SK-N-SH (cell line): Measurements from ENCODE around the gene CHD9. TPM values are rescaled to one million over a fixed set of nuclear protein-coding genes. Genes with fewer than 3 reads are reported as not detected.

ENCODE experiments used
- CTCF ChIA-PET: fragments of 300-600, 350-600 bp; formaldehyde crosslinking; extraction: SDS; loops from one replicate; lab custom pipeline; 2021; lab: Yijun Ruan, JAX
- POLR2A ChIA-PET: fragments of 350-600 bp; sonication (Branson Sonifier 250); formaldehyde crosslinking; extraction: SDS; loops from one replicate; lab custom pipeline; 2020; ENCODE audit warnings: antibody characterized with exemption, inconsistent platforms; lab: Yijun Ruan, JAX
- DNase-seq: peaks from one replicate; pipeline ENCODE4 v3.0.0; 2012
- H2AFZ ChIP-seq: fragments of 200-600 bp; sonication (generic); 2 replicates; pipeline ENCODE4 v1.8.1; 2016; ENCODE audit warnings: antibody characterized with exemption, mild to moderate bottlenecking, low read depth
- H3F3A ChIP-seq: fragments of 200-600 bp; sonication (generic); replicated peaks from 2 replicates; pipeline ENCODE3; 2016; ENCODE audit warnings: antibody characterized with exemption, mild to moderate bottlenecking; ENCODE audit not compliant: insufficient read depth
- H3K27ac ChIP-seq, 2 experiments: fragments of 200-500 bp in 1 of 2; fragments of 200-600 bp in 1 of 2; sonication (Bioruptor generic) in 1 of 2; sonication (generic), shearing (Covaris generic) in 1 of 2; 2 replicates each; pipeline versions ENCODE4 v1.5.1 to v1.6.1; 2014 to 2016; ENCODE audit warnings: low read depth in 2 of 2, inconsistent platforms in 1 of 2, low read length in 1 of 2, mild to moderate bottlenecking in 1 of 2, mixed read lengths in 1 of 2
- H3K27me3 ChIP-seq: fragments of 200-600 bp; sonication (generic), shearing (Covaris generic); 2 replicates; pipeline ENCODE4 v1.6.1; 2016; ENCODE audit warnings: mixed run types; ENCODE audit not compliant: insufficient read depth
- H3K36me3 ChIP-seq, 2 experiments: fragments of 200-500 bp in 1 of 2; fragments of 200-600 bp in 1 of 2; sonication (Bioruptor generic) in 1 of 2; sonication (generic) in 1 of 2; replicated peaks in 1 of 2; 2 replicates each; pipeline versions ENCODE3 to v1.5.1; 2014 to 2016; ENCODE audit warnings: low read length in 1 of 2, mild to moderate bottlenecking in 1 of 2; ENCODE audit not compliant: insufficient read depth in 2 of 2, control insufficient read depth in 1 of 2
- H3K4me1 ChIP-seq, 2 experiments: fragments of 200-500 bp in 1 of 2; fragments of 200-600 bp in 1 of 2; sonication (Bioruptor generic) in 1 of 2; sonication (generic), shearing (Covaris generic) in 1 of 2; 2 replicates each; pipeline versions ENCODE4 v1.5.1 to v1.6.1; 2014 to 2016; ENCODE audit warnings: low read depth in 1 of 2, low read length in 1 of 2, mixed run types in 1 of 2; ENCODE audit not compliant: insufficient read depth in 2 of 2, control insufficient read depth in 1 of 2
- H3K4me2 ChIP-seq: fragments of 200-600 bp; sonication (generic), shearing (Covaris generic); 2 replicates; pipeline ENCODE4 v1.6.1; 2017; ENCODE audit warnings: mixed run types
- H3K4me3 ChIP-seq, 2 experiments: fragments of 200-500 bp in 1 of 2; fragments of 200-600 bp in 1 of 2; sonication (Bioruptor generic) in 1 of 2; sonication (generic), shearing (Covaris generic) in 1 of 2; 2 replicates each; pipeline versions ENCODE4 v1.5.1 to v1.8.1; 2014 to 2016; ENCODE audit warnings: low read depth in 2 of 2, inconsistent platforms in 1 of 2, low read length in 1 of 2, mild to moderate bottlenecking in 1 of 2, mixed read lengths in 1 of 2, moderate library complexity in 1 of 2
- H3K79me2 ChIP-seq: fragments of 200-600 bp; sonication (generic); 2 replicates; pipeline ENCODE4 v1.8.1; 2017; ENCODE audit warnings: mild to moderate bottlenecking; ENCODE audit not compliant: insufficient read depth
- H3K9ac ChIP-seq: fragments of 200-600 bp; sonication (generic); 2 replicates; pipeline ENCODE4 v1.6.1; 2017; ENCODE audit warnings: mixed run types
- H3K9me2 ChIP-seq: fragments of 200-600 bp; sonication (generic); 2 replicates; pipeline ENCODE4 v1.6.1; 2017; ENCODE audit warnings: mixed run types
- H3K9me3 ChIP-seq: fragments of 200-600 bp; sonication (generic); 2 replicates; pipeline ENCODE4 v1.6.1; 2017; ENCODE audit warnings: mixed run types, mild to moderate bottlenecking, moderate library complexity
- H4K20me1 ChIP-seq: fragments of 200-600 bp; sonication (generic); 2 replicates; pipeline ENCODE4 v1.6.1; 2017; ENCODE audit warnings: mild to moderate bottlenecking, mixed run types; ENCODE audit not compliant: insufficient read depth
- CHD2 ChIP-seq: fragments of 150-350 bp; IDR thresholded peaks from 2 replicates; pipeline ENCODE4 v1.6.1; 2018; ENCODE audit warnings: low read length; ENCODE audit not compliant: partially characterized antibody
- FOXJ3 ChIP-seq: sonication (generic); formaldehyde crosslinking; IDR thresholded peaks from 2 replicates; pipeline ENCODE4 v1.5.1; 2020; ENCODE audit warnings: mild to moderate bottlenecking, missing genetic modification reagents
- PBX3 ChIP-seq: IDR thresholded peaks from 2 replicates; pipeline ENCODE4; 2012
- POLR2AphosphoS5 ChIP-seq: IDR thresholded peaks from 2 replicates; pipeline ENCODE4 v1.6.1; 2012; ENCODE audit warnings: low read depth, low read length
- RAD21 ChIP-seq: IDR thresholded peaks from 2 replicates; pipeline ENCODE4 v1.6.1; 2012; ENCODE audit warnings: mild to moderate bottlenecking, low read length
- RXRA ChIP-seq: IDR thresholded peaks from 2 replicates; pipeline ENCODE4 v1.4.0; 2012; ENCODE audit warnings: low read depth, mild to moderate bottlenecking, borderline replicate concordance
- SMC3 ChIP-seq: IDR thresholded peaks from 2 replicates; pipeline ENCODE4 v1.6.1; 2012; ENCODE audit warnings: low read depth, low read length, improper control_type of control experiment
- TAF1 ChIP-seq: IDR thresholded peaks from 2 replicates; pipeline ENCODE4 v1.6.1; 2012; ENCODE audit warnings: low read depth, mild to moderate bottlenecking, low read length, moderate library complexity, borderline replicate concordance
- TCF12 ChIP-seq: IDR thresholded peaks from 2 replicates; pipeline ENCODE4 v1.4.0; 2012
- WGBS: methylation state at CpG from one replicate; pipeline ENCODE4 v1.1.6; 2017; ENCODE audit warnings: low lambda C conversion rate; 5-methylcytosine and 5-hydroxymethylcytosine counted together
- polyA plus RNA-seq, 3 experiments: library from polyadenylated mRNA; depleted of rRNA; stranded (reverse); fragments of >200 nt; gene quantifications; 2 replicates each; pipeline ENCODE4 v1.2.3, GENCODE V29; 2012
- TF ChIP-seq, protein P1 (sequence below): IDR thresholded peaks from 2 replicates; pipeline ENCODE4 v1.6.1; 2012; ENCODE audit warnings: mild to moderate bottlenecking, low read depth, low read length, moderate library complexity

The CHD9 gene
- polyA plus RNA-seq, 1 of the 3 experiments (the other 2 are of a cell fraction): 6.2 TPM

GRCh38 chr16:53055541-53056391 is 975 bp downstream of the CHD9 start:
- WGBS: 50% methylated on average over 10 of the region's 10 CpGs
- Histone ChIP-seq H3K36me3 (no peaks in the 10 kb centered on the region), H3K27me3 (no peaks in the 10 kb centered on the region), H3K9me3 (no peaks in the 10 kb centered on the region), H4K20me1 (no peaks in the 10 kb centered on the region), H3K4me2 (peak overlapping the region; percentile 95), H3F3A (peaks cover 16% of the 10 kb centered on the region), H3K79me2 (peaks cover 72% of the 10 kb centered on the region), H3K27ac (peak overlapping the region; percentile 88 to 91), H3K4me1 (peaks cover 12 to 14% of the 10 kb centered on the region in 2 experiments; a peak in 2 of 4 replicates), H3K9ac (peak overlapping the region; percentile 76), H3K9me2 (no peaks in the 10 kb centered on the region), H2AFZ (peak overlapping the region; percentile 91; the same call in 1 of the 2 replicates), H3K4me3 (peak overlapping the region; percentile 57 to 95)
- DNase-seq: peak; percentile 43
- ChIA-PET CTCF (interaction anchor here (0.6 to 5.2 kb wide), 42 partner anchors 9 to 987 kb away, joined by 3 to 50 read pairs (median 8); no protein-coding TSS in a partner anchor), POLR2A (interaction anchor here (1.0 to 2.3 kb wide), 7 partner anchors 16 to 153 kb away, joined by 4 to 18 read pairs (median 6); no protein-coding TSS in a partner anchor)
- TF ChIP-seq TCF12: peak; percentile 34; the same call in 1 of the 2 replicates
- TF ChIP-seq PBX3: peak; percentile 6; the same call in 1 of the 2 replicates
- no peak for TF ChIP-seq RAD21
- 0 out of 2 replicates have a peak, but pooled peaks have one; percentile 17 for TF ChIP-seq SMC3
- no peak for TF ChIP-seq FOXJ3 (CRISPR knock-in tag)
- peak; percentile 52 for TF ChIP-seq TAF1
- TF ChIP-seq POLR2AphosphoS5: 0 out of 2 replicates have a peak, but pooled peaks have one; percentile 8
- TF ChIP-seq, protein P1, sequence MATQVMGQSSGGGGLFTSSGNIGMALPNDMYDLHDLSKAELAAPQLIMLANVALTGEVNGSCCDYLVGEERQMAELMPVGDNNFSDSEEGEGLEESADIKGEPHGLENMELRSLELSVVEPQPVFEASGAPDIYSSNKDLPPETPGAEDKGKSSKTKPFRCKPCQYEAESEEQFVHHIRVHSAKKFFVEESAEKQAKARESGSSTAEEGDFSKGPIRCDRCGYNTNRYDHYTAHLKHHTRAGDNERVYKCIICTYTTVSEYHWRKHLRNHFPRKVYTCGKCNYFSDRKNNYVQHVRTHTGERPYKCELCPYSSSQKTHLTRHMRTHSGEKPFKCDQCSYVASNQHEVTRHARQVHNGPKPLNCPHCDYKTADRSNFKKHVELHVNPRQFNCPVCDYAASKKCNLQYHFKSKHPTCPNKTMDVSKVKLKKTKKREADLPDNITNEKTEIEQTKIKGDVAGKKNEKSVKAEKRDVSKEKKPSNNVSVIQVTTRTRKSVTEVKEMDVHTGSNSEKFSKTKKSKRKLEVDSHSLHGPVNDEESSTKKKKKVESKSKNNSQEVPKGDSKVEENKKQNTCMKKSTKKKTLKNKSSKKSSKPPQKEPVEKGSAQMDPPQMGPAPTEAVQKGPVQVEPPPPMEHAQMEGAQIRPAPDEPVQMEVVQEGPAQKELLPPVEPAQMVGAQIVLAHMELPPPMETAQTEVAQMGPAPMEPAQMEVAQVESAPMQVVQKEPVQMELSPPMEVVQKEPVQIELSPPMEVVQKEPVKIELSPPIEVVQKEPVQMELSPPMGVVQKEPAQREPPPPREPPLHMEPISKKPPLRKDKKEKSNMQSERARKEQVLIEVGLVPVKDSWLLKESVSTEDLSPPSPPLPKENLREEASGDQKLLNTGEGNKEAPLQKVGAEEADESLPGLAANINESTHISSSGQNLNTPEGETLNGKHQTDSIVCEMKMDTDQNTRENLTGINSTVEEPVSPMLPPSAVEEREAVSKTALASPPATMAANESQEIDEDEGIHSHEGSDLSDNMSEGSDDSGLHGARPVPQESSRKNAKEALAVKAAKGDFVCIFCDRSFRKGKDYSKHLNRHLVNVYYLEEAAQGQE: no peak
- no peak for TF ChIP-seq RXRA
- TF ChIP-seq CHD2: peak; percentile 62
